NCI-H2107 treated with DMSO at 0.1 percent for 48 hours (cell line): Measurements from ENCODE around the gene PSMD7.
"Not testable (repeated sequence)": the region's sequence is repeated elsewhere in the genome, so short reads cannot be mapped to it uniquely, and the experiment has no call there.

Source experiments
- DNase-seq: peaks from one replicate; lab custom pipeline; 2025; ENCODE audit not compliant: unreplicated experiment; lab: John Stamatoyannopoulos, UW

PSMD7 gene

GRCh38 chr16:74296104-74296431 is 546 bp upstream of the PSMD7 start:
- peak; percentile 62 for DNase-seq

GRCh38 chr16:74297145-74297665 is 591 bp downstream of the PSMD7 start:
- DNase-seq: no peak

DNA sequence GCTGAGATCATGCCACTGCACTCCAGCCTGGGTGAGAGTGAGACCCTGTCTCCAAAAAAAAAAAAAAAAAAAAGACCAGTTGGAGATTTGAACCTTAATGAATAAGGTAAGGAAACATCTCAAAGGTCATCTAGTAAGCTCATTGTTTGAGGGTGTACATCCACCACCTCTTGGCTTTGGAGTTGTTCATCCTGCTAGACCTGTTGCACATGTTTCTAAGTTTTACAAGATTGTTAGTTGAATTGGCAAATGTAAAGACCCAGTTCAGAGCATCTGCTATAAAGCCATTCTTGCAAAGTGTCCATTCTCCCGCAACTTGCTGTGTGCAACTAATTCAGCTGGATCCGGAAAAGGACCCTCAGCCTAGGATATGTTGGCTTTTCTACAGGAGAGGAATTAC is 1.5 kb downstream of the PSMD7 start:
- no peak for DNase-seq

DNA sequence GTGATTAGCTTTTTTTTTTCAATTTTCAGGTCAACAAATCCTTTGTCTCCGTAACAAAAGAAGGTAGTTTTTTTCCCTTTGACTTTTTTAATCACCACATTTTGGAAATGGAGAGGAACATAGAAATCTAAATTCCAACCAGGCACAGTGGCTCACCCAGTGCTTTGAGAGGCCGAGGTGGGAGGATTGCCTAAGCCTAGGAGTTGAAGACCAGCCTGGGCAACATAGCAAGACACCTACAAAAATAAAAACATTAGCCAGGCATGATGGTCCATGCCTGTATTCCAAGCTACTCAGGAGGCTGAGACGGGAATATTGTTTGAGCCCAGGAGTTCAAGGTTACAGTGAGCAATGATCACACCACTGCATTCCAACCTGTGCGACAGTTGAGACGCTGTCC is 5.7 kb downstream of the PSMD7 start:
- no peak for DNase-seq

DNA sequence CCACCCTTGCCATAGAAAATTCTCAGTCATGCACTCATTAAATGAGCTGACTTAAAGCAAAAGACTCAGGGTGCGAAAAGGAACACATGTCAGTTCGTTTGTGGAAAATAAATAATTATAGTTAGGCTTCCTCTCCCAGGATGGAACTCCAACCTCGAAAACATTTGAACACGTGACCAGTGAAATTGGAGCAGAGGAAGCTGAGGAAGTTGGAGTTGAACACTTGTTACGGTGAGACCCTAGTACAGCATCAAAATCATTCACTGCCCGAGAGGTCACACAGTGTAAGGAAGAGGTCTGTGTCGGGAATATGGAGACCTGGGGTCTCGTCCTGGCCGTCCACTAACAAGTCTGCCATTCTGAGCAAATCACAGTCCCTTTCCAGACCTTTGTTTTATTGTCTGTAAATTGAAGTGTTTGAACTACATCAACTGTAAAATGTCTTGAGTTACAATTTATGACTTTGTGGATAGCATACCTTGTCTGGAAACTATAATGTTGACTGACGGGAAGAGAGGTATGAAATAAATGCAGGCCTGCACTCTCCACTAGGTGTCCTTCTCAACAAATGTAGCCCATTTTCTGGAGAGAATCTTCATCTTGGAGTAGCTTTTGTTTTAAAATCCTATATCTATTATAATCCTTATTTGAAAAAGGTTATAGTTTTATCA is 7.7 kb downstream of the PSMD7 start:
- DNase-seq: no peak

DNA sequence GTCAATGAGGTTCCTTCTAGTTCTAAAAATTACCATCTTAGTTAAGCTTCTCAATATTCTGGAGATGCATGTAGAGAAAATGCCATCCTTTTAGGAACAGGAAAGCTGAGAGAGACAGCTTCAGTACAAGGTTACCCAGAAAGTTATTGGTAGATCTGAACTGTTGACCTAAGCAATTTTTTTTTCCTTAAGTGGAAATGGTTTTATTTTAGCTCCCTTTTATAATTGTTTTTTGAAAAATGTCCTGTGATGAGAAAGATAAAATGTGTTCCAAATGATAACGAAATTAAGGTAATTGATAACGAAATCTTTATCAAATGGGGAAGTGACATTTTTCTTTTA is 8.2 kb downstream of the PSMD7 start:
- DNase-seq: no peak

- DNase-seq: no peak
Observed at GRCh38 chr16:74305281-74305680, 8.7 kb downstream of the PSMD7 start.

- no peak for DNase-seq
Observed at GRCh38 chr16:74305978-74306784, 9.6 kb downstream of the PSMD7 start.

- DNase-seq: no peak
Observed at GRCh38 chr16:74307383-74307782, 10.8 kb downstream of the PSMD7 start.

DNA sequence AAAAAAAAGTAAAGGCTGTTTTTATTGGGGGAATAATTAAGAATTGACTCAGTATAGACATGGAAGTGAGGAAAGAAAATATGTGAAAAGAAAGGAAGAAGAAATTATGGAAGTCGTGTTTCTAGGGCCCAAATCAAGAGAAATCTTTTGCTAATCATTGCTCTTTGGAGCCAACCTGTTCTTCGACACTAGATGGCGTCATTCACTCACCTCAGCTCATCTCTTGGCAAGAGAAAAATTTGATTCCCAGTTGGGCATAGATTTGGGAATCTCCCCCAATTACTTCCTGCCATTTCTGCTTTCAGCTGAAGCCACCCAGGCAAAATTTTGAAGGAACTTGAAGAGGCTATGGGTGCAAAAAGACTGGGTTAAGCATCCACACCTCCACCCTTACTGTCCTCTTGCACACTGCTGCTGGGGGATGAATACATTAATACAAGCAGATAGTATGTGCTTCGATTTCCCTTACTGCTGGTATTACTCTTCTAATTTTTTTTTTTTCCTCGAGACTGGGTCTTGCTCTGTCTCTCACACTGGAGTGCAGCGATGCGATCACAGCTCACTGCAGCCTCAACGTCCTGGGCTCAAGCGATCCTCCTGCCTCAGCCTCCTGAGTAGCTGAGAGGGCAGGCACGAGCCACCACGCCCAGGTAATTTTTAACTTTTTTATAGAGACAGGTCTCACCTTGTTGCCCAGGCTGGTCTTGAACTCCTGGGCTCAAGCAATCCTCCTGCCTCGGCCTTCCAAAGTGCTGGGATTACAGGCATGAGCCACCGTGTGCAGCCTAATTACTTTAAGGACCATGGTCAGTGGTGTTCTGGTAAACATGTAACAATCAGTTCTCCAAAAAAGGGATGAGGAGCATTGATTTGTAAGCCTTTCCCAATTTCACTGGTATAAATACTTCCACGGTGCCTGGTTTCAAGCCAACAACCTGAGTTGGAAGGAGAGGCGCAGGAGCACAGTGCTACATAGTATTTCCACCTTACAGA is 13.5 kb downstream of the PSMD7 start:
- DNase-seq: peak; percentile 48

DNA sequence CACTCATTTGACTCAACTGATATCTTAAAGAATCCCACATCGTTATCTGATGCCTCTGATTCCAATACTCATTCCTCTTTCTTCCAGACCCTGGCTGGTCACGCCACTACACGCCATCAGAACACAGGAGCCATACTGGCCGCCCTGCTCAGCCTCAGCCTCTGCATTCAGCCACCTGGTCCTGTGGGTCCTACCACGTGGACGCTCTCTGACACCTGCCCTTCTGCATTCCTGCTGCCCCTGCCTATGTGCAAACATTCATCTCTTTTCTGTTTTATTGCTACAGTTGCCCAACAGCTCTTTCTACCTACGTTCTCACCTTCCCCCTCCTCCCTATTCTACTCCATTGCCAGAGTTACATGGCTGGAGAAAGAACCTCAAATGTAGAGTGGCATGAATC is 18.4 kb downstream of the PSMD7 start:
- no peak for DNase-seq

GRCh38 chr16:74320707-74321106 is 24.1 kb downstream of the PSMD7 start:
- no peak for DNase-seq

GRCh38 chr16:74321356-74321755 is 24.7 kb downstream of the PSMD7 start:
- no peak for DNase-seq

- no peak for DNase-seq
Observed at GRCh38 chr16:74322301-74322710, 25.7 kb downstream of the PSMD7 start.

DNA sequence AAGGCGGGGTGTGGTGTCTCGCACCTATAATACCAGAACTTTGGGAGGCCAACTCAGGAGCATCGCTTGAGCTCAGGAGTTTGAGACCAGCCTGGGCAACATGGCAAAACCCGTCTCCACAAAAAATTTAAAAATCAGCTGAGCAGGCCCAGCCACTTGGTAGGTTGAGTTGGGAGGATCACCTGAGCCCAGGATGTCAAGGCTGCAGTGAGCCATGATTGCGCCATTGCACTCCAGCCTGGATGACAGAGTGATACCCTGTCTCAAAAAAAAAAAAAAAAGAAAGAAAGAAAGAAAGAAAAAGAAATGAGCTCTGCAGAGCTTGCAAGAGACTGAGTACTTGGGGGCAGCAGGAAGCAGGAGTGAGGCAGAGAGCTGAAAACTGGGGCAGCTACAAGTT is 28.2 kb downstream of the PSMD7 start:
- DNase-seq: not testable (repeated sequence)

GRCh38 chr16:74325641-74326040 is 29.0 kb downstream of the PSMD7 start:
- DNase-seq: no peak

- not testable (repeated sequence) for DNase-seq
Observed at GRCh38 chr16:74328346-74328745, 31.7 kb downstream of the PSMD7 start.

GRCh38 chr16:74332469-74332868 is 35.9 kb downstream of the PSMD7 start:
- DNase-seq: not testable (repeated sequence)

DNA sequence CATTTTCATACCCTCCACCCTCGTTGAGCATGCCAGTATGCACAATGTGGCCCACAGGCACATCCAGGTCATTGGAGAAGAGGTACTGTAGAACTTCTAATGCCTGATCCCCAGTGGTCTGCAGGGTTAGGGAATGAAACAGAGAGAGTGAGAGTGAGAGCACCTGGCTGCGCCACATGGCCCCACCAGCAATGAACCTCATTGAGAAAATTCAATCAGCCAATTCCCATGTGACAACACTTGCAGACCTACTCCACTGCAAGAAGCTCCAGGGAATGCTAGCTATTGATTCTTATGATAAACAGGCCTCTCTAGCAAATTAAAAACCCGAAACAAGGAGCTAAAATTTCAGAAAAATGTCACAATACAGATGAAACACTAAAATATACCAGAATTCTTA is 40.9 kb downstream of the PSMD7 start:
- not testable (repeated sequence) for DNase-seq

- DNase-seq: not testable (repeated sequence)
Observed at GRCh38 chr16:74339226-74339625, 42.6 kb downstream of the PSMD7 start.

GRCh38 chr16:74353038-74353437 is 56.4 kb downstream of the PSMD7 start:
- DNase-seq: not testable (repeated sequence)
